HEK293 (cell line): ENCODE results near the gene TRAFD1.

Experiments used
- CTCF ChIP-seq: fragments of 450-650 bp; formaldehyde crosslinking; IDR thresholded peaks from 2 replicates; pipeline ENCODE4 v1.5.1; 2016; ENCODE audit warnings: missing biosample characterization, missing genetic modification characterization
- ELK4 ChIP-seq: IDR thresholded peaks from 2 replicates; pipeline ENCODE4 v1.6.1; 2011; ENCODE audit warnings: mild to moderate bottlenecking, low read depth, low read length, borderline replicate concordance
- OVOL3 ChIP-seq: fragments of 450-650 bp; formaldehyde crosslinking; IDR thresholded peaks from 2 replicates; pipeline ENCODE4 v1.5.1; 2016; ENCODE audit warnings: missing biosample characterization, missing genetic modification characterization
- ZFP3 ChIP-seq: fragments of 450-650 bp; formaldehyde crosslinking; IDR thresholded peaks from 2 replicates; pipeline ENCODE4 v1.5.1; 2016; ENCODE audit warnings: low read depth, missing biosample characterization, missing genetic modification characterization
- ZNF114 ChIP-seq: fragments of 450-650 bp; formaldehyde crosslinking; IDR thresholded peaks from 2 replicates; pipeline ENCODE4 v1.5.0; 2017; ENCODE audit warnings: missing biosample characterization, missing genetic modification characterization
- ZNF544 ChIP-seq: fragments of 450-650 bp; formaldehyde crosslinking; IDR thresholded peaks from 2 replicates; pipeline ENCODE4 v1.5.0; 2017; ENCODE audit warnings: missing biosample characterization, missing genetic modification characterization
- ZNF660 ChIP-seq: fragments of 450-650 bp; IDR thresholded peaks from 2 replicates; pipeline ENCODE4 v1.5.1; 2018; ENCODE audit warnings: missing biosample characterization, mild to moderate bottlenecking, missing genetic modification characterization
- ZNF747 ChIP-seq: fragments of 450-650 bp; formaldehyde crosslinking; IDR thresholded peaks from 2 replicates; pipeline ENCODE4 v1.5.1; 2016; ENCODE audit warnings: missing biosample characterization, missing genetic modification characterization
- TF ChIP-seq, protein P1 (sequence below): sonication (generic); formaldehyde crosslinking; IDR thresholded peaks from 2 replicates; pipeline ENCODE4 v1.8.1; 2022; ENCODE audit warnings: mild to moderate bottlenecking, moderate library complexity, missing genetic modification reagents
- TF ChIP-seq, protein P2 (sequence below): fragments of 450-650 bp; formaldehyde crosslinking; IDR thresholded peaks from 2 replicates; pipeline ENCODE4 v1.5.1; 2017; ENCODE audit warnings: missing biosample characterization, missing genetic modification characterization

DNA sequence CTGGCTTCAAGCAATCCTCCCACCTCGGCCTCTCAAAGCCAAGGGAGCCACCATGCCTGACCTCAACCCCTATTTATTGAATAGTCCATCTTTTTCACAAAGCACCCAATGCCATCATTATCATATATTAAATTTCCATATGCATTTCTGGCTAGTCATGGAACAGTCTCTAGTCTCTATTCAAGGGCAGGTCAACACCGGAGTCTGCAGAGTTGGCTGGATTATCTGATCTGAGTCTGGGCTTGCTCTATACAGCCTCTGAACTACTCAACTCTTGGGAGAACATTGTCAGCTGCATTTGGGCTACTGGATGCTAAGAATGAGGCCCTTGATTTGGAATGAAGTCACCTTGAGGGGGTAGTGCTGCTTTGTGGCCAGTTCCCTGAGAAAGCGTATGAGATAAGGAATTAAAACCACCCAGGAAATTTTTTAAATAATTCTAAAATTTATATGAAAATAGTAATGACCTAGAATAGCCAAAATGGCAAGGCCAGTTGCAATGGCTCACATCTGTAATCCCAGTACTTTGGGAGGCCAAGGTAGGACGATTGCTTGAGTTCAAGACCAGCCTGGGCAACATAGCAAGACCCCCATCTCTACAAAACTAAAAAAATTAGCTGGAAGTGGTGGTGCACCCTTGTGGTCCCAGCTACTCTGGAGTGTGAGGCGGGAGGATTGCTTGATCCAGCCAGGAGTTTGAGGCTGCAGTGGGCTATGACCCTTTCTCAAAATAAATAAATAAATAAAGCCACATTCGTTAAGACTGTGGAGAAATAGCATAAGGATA lies 9.9 kb upstream of the TRAFD1 start:
- TF ChIP-seq CTCF (tag by site-specific recombination) (no peak), OVOL3 (no peak), ELK4 (no peak), ZNF114 (tag by site-specific recombination) (no peak), ZNF544 (no peak), ZFP3 (tag by site-specific recombination) (no peak), ZNF747 (tag by site-specific recombination) (no peak), ZNF660 (no peak)
- TF ChIP-seq, protein P1, sequence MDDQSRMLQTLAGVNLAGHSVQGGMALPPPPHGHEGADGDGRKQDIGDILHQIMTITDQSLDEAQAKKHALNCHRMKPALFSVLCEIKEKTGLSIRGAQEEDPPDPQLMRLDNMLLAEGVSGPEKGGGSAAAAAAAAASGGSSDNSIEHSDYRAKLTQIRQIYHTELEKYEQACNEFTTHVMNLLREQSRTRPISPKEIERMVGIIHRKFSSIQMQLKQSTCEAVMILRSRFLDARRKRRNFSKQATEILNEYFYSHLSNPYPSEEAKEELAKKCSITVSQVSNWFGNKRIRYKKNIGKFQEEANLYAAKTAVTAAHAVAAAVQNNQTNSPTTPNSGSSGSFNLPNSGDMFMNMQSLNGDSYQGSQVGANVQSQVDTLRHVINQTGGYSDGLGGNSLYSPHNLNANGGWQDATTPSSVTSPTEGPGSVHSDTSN (CRISPR knock-in tag), result no peak
- TF ChIP-seq, protein P2, sequence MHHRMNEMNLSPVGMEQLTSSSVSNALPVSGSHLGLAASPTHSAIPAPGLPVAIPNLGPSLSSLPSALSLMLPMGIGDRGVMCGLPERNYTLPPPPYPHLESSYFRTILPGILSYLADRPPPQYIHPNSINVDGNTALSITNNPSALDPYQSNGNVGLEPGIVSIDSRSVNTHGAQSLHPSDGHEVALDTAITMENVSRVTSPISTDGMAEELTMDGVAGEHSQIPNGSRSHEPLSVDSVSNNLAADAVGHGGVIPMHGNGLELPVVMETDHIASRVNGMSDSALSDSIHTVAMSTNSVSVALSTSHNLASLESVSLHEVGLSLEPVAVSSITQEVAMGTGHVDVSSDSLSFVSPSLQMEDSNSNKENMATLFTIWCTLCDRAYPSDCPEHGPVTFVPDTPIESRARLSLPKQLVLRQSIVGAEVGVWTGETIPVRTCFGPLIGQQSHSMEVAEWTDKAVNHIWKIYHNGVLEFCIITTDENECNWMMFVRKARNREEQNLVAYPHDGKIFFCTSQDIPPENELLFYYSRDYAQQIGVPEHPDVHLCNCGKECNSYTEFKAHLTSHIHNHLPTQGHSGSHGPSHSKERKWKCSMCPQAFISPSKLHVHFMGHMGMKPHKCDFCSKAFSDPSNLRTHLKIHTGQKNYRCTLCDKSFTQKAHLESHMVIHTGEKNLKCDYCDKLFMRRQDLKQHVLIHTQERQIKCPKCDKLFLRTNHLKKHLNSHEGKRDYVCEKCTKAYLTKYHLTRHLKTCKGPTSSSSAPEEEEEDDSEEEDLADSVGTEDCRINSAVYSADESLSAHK (tag by site-specific recombination), result no peak
